ENCODE measurements around the gene ACOT8.
A peak's percentile ranks its signal among the peaks of the same experiment; 100 is the strongest.
"Not testable (repeated sequence)": the region's sequence is repeated elsewhere in the genome, so short reads cannot be mapped to it uniquely, and the experiment has no call there.

ACOT8 gene

GRCh38 chr20:45812157-45813005, 44.8 kb downstream of the ACOT8 start, which contains the start of gene UBE2C:
Gene UBE2C (plus strand): TSS chr20:45812644. CDS start chr20:45812696, 52 bp downstream.
- DNase-seq (ENCODE audit: low read depth): peak; percentile 98
- peak within 1 kb of the TSS; percentile 75 for H3K4me3 ChIP-seq (ENCODE audit: low read depth, low read length)
- TF ChIP-seq CTCF (IDR thresholded peaks at IDR 0.05; ENCODE audit: low read depth, low read length, missing control alignments): no peak

DNA sequence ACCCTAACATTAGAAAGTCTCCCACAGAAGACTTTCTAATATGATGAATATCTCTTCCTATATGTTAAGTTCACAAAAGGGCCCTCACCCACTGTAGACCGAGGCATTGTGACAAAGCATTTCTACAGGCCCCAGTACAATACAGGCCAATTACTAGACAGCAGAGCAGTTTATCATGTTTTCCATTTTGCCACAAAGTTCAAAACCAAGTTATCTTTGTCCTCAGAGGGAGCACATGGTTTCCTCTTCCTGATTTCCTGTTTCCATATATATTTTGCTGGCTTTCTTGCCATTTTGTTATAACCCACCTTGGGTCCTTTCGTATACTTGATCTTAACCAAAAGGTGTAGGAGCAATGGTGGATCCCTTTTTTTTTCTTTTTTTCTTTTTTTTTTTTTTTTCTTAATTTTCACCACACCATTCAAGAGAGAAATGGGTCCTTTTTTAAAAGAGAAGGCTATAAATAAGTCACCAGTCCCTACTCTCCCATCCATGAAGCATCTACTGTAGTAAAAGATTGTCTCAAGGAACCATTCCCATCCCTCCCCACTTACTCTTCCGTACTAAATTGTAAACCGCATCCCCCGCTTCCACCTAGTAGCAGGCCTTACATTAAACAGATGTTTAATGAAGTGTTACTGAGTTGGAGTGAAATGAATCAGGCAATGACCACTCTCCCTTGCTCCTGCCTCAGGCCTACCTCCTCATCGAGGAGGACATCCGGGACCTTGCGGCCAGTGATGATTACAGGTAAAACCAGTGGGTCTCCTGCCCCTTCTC, 46.8 kb downstream of the ACOT8 start:
- DNase-seq (ENCODE audit: low read depth): no peak
- TF ChIP-seq CTCF (IDR thresholded peaks at IDR 0.05; ENCODE audit: low read depth, low read length, missing control alignments): no peak
- H3K4me3 ChIP-seq (ENCODE audit: low read depth, low read length): no peak overlapping the region

DNA sequence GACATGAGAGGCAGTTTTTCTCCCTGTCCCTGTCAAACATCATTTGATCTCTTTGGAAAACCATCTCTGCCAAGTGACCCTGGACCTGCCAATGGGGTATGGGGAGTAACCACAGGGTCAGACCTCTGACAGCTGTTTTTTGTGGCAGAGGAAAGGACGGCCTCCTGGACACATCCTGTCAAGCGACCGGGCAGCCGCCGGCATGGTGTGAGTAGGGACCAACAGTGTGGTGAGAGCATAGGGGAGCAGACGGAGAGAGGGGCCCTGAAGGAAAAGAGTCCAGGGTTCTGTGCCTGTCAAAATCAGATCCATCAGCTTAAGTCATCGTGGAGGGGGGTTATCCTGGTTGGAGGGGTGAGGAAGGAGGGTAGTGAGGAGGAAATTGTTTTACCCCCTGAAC, 55.3 kb downstream of the ACOT8 start:
- H3K4me3 ChIP-seq (ENCODE audit: low read depth, low read length): no peak overlapping the region
- no peak for DNase-seq (ENCODE audit: low read depth)
- no peak for TF ChIP-seq CTCF (IDR thresholded peaks at IDR 0.05; ENCODE audit: low read depth, low read length, missing control alignments)

GRCh38 chr20:45798935-45799642, 58.1 kb downstream of the ACOT8 start:
- TF ChIP-seq CTCF (IDR thresholded peaks at IDR 0.05; ENCODE audit: low read depth, low read length, missing control alignments): peak; percentile 90
- DNase-seq (ENCODE audit: low read depth): no peak
- no peak overlapping the region for H3K4me3 ChIP-seq (ENCODE audit: low read depth, low read length)

DNA sequence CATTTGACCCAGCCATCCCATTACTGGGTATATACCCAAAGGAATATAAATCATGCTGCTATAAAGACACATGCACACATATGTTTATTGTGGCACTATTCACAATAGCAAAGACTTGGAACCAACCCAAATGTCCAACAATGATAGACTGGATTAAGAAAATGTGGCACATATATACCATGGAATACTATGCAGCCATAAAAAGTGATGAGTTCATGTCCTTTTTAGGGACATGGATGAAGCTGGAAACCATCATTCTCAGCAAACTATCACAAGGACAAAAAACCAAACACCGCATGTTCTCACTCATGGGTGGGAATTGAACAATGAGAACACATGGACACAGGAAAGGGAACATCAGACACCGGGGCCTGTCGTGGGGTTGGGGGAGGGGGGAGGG, 59.2 kb downstream of the ACOT8 start:
- not testable (repeated sequence) for H3K4me3 ChIP-seq (ENCODE audit: low read depth, low read length); DNase-seq (ENCODE audit: low read depth)

DNA sequence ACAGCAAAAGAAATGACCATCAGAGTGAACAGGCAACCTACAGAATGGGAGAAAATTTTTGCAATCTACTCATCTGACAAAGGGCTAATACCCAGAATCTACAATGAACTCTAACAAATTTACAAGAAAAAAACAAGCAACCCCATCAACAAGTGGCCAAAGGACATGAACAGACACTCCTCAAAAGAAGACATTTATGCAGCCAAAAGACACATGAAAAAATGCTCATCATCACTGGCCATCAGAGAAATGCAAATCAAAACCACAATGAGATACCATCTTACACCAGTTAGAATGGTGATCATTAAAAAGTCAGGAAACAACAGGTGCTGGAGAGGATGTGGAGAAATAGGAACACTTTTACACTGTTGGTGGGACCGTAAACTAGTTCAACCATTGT, 59.7 kb downstream of the ACOT8 start:
- H3K4me3 ChIP-seq (ENCODE audit: low read depth, low read length); DNase-seq (ENCODE audit: low read depth): not testable (repeated sequence)

DNA sequence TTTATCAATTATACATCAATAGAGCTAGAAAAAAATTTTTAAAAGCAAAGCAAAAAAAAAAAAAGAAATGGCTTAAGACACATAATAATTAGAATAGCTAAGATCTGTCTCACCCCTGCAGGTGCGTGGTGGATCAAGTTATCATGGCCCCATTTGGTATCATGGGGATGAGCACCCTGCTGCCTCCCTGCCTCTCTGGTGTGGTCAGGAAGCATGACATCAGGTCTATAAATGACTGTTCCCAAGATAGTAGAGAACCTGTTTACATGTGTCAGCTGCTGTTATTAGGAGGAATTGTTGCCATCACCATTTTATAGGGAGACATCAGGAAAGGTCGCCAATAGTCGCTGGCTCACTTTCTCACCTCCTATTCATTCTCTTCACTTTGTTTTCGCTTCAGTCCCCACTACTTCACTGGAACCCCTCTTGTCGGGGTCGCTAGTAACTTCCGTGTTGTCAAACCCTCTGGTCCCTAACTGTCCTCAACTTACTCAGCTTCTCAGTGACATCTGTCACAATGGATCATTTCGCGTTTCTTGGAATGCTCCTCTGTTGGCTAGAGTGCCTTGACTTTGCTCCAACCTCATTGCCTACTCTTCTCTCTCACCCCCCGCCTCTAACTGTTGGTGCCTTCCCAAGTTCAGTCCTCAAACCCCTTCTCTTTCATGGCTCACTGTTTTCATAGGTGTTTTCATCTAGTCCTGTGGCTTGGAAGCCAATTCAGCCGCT, 60.7 kb downstream of the ACOT8 start:
- no peak overlapping the region for H3K4me3 ChIP-seq (ENCODE audit: low read depth, low read length)
- TF ChIP-seq CTCF (IDR thresholded peaks at IDR 0.05; ENCODE audit: low read depth, low read length, missing control alignments): no peak
- no peak for DNase-seq (ENCODE audit: low read depth)
